Spleen (tissue), 7 donors: ENCODE data around the gene FMNL3.

Source experiments
- POLR2A ChIP-seq, 3 donors: fragments of 450-650 bp; IDR thresholded peaks; one replicate each; pipeline ENCODE4 v1.5.1; 2017; ENCODE audit warnings: antibody characterized with exemption in 3 of 3, mild to moderate bottlenecking in 1 of 3
- POLR2AphosphoS5 ChIP-seq, 3 donors: sonication (generic); formaldehyde crosslinking; IDR thresholded peaks; one replicate each; pipeline ENCODE4 v1.5.1; 2017; ENCODE audit warnings: antibody characterized with exemption in 3 of 3
- TF ChIP-seq, protein P1 (sequence below), 11 experiments: fragments of 200-600 bp in 7 of 11; fragments of 450-650 bp in 4 of 11; sonication (generic) in 4 of 11; IDR thresholded peaks in 8 of 11; conservative IDR thresholded peaks in 3 of 11; 1 replicate in 7 of 11; 2 replicates in 4 of 11; pipeline versions ENCODE4 v1.4.0 to v1.8.0; 2016 to 2021; ENCODE audit warnings: antibody characterized with exemption in 11 of 11, inconsistent platforms in 4 of 11, mild to moderate bottlenecking in 1 of 11
- donor health status: DM: no; HTN: no; CAD: no; lungs with moderate emphysema.
- donor health status: DM: no; HTN: no; CAD: no.
- donor health status: DM: no; HTN: no; CAD: no.

- TF ChIP-seq, protein P1, sequence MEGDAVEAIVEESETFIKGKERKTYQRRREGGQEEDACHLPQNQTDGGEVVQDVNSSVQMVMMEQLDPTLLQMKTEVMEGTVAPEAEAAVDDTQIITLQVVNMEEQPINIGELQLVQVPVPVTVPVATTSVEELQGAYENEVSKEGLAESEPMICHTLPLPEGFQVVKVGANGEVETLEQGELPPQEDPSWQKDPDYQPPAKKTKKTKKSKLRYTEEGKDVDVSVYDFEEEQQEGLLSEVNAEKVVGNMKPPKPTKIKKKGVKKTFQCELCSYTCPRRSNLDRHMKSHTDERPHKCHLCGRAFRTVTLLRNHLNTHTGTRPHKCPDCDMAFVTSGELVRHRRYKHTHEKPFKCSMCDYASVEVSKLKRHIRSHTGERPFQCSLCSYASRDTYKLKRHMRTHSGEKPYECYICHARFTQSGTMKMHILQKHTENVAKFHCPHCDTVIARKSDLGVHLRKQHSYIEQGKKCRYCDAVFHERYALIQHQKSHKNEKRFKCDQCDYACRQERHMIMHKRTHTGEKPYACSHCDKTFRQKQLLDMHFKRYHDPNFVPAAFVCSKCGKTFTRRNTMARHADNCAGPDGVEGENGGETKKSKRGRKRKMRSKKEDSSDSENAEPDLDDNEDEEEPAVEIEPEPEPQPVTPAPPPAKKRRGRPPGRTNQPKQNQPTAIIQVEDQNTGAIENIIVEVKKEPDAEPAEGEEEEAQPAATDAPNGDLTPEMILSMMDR (IDR thresholded peaks at IDR 0.05 in 8 of 11, conservative IDR thresholded peaks at IDR 0.05 in 3 of 11): no peak
- TF ChIP-seq POLR2A (IDR thresholded peaks at IDR 0.05) (no peak), POLR2AphosphoS5 (IDR thresholded peaks at IDR 0.05) (no peak)
These were observed 22.8 kb upstream of the FMNL3 start for GRCh38 chr12:49730050-49730449.
